HG03139 (cell line): ENCODE results near the gene CWC27.
"Not testable (repeated sequence)": the region's sequence is repeated elsewhere in the genome, so short reads cannot be mapped to it uniquely, and the experiment has no call there.

Source experiments
- ATAC-seq: cut with Tn5 transposase; IDR thresholded peaks from one replicate; pipeline ENCODE4 v1.9.1; 2021; ENCODE audit not compliant: unreplicated experiment

Gene CWC27

DNA sequence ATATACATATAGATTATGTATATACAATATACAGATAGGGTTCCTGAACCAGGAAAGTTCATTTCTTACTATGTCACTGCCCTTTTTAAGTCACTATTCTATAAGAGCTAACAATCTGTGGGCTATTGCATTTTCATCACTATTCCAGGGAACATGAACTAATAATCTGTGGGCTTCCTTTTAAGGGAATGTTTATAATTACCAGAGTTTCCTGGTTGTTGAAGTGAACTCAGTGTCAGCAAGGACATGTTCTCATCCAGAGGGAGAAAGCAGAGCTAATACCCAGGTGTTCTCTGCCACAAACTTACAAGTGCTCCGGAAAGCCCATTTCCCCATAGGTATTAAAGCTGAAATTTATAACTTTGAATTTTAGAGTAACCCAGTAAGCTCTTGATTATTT is 69.6 kb downstream of the CWC27 start:
- no peak for ATAC-seq

DNA sequence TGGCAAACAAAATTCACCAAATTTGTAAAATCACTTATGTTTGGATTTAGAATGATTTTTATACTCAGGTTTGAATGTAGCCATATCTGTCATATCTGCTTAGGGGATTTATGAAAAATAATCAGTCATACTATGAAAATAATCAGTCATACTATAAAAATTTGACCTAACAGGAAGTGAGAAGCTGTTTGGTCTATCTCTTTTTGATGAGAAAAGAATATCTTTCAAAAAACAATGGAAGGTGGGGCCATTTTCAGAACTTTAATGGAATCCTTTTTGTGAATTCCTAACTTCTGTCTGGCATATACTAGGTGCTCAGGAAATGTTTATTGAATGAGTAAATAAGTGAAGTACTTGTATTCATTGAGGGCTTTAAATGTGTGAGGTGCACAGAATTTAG is 70.1 kb downstream of the CWC27 start:
- ATAC-seq: no peak

DNA sequence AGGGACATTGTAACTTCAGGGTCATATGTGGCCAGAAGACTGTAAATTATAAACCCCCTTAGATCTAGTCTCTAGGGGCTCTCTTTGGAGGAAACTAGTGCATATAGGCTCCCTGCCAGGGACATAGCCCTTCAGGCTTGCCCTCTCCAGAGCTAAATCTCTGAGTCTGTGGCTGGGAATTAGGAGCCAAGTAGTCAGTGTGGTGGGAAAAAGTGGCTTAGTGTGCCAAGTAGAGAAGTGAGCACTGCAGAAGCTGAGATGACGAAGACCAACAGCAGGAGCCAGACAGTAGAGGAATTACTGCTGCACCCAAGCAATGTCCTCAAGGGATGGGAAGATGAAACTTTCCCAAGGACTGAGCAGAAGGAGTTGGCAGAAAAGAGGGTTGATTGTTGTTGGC is 71.2 kb downstream of the CWC27 start:
- no peak for ATAC-seq

DNA sequence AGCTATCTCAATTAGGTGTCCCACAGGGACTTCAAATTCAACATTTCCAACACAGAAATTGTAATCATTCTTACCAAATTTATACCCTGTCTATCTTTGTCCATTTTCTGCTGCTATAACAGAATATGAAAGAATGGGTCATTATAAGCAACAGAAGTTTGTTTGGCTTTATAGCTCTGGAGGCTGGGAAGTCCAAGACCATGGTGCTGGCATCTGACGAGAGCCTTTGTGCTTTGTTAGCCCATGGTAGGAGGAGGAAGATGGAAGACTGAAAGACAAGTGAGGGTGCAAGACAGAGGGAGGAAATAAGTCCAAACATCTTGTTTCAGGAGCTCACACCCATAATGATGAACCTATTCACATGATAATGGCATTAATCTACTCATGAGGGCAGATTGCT is 72.2 kb downstream of the CWC27 start:
- ATAC-seq: no peak

DNA sequence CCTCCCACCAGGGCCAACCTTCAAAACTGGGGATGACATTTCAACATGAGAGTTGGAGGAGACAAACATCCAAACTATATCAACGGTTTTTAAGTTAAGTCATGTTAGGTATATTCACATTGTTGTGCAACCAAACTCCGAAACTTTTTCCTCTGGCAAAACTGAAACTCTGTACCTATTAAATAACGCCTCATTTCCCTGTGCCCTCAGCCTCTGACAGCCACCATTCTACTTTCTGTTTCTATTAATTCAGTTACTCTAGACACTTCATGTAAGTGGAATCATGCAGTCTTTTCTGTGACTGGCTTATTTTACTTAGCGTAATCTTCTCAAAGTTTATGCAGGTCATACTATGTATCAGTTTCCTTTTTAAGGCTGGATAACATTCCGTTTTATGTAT is 85.0 kb downstream of the CWC27 start:
- ATAC-seq: no peak

DNA sequence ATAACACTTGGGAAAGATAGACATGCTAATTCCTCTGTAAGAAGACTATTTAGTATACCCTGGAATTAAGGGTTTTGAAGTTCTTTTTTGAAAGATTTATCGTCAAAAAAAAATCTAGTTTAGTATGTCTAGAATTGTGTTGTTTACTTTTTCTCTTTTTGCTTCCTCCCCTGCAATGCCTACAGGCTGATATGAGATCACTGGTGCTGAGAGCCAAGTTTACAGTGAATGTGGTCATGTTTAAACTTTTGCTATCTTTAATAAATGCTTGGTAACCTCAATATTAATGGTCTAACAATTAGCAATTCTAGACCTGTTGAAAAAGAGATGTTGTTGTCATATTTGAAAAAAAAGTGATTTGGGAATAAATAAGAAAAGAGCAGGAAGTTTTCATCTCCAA is 86.1 kb downstream of the CWC27 start:
- no peak for ATAC-seq

DNA sequence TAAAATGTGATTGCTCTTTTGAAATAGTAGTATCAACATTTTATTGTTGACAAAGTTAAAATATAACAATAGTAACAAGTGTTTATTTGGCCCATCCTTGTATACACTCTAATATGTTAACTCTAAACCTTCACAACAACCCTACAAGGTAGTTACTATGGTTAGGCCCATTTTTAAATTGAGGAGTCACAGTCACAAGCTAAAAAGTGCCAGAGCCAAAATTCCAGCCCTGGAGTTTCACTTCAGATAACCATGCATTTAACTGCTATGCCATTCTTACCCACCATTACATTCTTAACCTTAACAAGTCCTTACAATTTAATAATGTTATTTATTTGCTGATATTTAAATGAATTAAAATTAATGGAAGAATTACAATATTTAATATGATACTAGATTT is 91.2 kb downstream of the CWC27 start:
- no peak for ATAC-seq

DNA sequence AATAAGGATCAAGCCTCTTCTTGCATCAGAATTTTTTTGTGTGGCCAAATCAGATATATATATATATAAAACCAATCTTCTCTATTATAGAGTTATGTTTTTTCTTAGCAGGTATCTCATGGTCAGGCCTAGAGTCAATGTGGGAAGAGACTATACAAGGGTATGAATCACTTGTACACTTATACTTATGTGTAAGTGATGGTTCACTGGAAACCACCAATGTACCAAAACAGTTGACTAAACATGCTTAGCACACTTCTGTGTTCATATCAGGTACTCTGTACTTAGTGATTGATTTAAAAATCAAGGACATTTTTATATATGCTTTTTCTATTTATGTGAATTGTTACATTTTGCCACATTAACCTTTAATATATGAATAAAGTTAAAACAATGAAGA is 92.6 kb downstream of the CWC27 start:
- ATAC-seq: no peak

DNA sequence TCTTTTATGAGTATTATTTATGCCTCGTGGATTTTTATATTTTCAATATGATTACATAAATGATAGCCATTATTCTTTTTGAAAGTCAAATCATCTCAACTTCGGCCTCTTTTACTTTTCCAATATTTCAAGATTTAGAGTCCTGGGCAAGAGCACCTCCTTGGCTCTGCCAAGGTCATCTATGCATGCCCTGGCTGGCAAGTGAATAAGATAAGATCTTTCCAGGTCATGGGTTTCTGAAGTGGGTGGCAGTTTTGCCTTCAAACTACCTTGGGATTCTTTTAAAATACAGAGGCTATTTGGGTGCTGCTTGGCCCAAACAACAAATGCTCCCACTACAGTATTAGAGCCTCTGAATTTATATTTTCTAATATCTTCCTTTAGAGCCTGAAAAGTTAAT is 95.4 kb downstream of the CWC27 start:
- no peak for ATAC-seq

DNA sequence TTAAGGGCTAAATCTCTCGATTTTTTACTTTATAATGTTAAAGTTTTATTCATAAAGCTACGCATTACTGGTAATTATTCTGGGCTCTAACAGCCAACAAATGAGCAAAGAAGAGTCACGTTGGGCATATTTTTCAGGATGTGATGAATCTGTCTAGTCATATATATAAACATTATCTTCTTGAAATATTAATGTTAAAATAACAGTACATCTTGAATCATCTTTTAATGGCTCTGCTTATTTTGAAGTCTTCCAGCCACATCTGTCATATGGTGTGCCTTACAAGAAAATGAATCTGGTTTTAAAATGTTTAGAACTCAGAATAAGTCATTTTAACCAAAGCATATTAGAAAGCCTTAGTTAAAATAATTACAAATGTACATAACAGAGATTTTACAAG is 96.9 kb downstream of the CWC27 start:
- ATAC-seq: no peak

DNA sequence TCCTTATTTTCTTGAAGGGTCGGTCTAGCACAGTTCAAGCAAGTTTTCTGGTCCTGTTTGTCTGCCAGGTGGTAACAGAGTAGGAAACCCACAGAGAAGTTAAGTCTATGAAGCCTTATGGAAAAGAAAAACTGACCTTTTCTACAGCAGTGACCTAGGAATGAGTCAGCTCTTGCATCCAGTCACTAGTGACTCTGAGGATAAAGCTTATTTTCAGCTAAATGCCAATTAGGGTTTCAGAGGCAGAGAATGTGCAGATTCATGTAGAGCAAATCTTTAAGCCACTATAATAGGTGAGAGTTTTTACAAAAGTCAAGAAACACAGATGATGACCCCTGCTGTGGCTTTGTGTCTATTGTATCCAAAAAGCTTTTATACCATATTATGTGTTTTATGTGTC is 100.7 kb downstream of the CWC27 start:
- ATAC-seq: no peak

DNA sequence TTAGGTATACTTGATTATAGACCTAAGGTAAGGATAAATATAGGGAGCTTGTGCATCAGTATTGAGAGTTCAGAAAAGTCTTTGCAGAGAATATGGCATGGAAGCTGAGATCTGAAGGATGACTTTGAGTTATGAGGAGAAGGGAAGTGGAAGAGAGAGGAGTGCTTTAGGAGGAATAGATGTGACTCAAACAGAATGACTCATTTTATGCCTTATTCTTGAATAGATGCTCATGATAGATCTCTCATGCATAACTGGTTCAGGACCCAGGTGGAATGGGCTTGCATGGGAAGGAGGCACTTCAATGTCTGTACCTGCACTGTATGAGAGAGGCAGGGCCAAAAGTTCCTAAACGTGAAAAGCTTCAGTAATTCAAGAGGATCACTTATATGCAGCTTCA is 103.3 kb downstream of the CWC27 start:
- no peak for ATAC-seq

DNA sequence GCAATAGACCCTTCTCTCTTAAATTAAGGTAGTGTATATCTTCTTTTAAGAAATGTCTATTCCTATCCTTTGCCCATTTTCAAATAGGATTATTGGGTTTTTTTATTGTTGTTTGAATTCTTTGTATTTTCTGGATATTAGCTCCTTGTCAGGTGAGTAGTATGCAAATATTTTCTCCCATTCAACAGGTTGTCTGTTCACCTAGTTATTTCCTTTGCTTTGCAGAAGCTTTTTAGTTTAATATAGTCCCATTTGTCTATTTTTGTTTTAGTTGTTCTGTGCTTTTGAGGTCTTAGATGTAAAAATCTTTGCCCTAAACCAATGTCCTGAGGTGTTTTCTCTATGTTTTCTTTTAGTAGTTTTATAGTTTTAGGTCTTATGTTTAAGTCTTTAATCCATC is 104.7 kb downstream of the CWC27 start:
- ATAC-seq: no peak

DNA sequence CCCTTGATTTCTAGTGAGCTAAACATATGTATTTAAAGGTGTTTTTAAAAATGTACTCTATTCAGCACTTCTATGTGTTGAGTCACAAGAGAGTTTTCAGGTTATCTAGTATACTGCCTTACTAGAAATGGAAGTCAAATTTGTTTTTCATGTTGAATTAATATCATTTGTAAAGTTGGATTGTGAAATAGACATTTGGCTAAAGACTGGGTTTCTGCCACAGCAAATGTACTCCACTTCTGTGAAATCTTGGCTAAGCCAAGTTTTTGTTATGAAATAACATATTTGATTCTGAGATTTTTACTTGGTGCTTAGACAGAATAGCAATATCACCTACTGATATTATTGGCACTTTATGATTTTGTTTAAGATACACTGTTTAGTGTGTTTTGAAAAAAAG is 106.0 kb downstream of the CWC27 start:
- ATAC-seq: no peak

DNA sequence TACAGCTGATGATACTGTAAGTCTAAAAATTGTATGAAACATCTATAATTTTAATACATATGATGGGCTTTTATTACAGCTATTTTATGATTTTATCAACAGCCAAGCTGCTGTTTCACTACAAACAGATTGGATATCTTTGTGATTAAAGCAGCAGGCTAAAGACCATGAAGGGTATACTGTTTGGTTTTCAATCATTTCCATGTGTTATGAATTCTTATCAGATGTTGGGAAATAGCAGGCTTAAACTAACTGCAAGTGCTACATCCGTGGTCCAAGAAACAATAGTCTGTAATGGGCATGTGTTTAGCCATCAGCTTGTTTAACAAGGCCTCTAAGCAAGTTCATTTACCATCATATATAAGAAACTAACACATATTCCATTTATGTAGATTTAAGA is 107.5 kb downstream of the CWC27 start:
- no peak for ATAC-seq

DNA sequence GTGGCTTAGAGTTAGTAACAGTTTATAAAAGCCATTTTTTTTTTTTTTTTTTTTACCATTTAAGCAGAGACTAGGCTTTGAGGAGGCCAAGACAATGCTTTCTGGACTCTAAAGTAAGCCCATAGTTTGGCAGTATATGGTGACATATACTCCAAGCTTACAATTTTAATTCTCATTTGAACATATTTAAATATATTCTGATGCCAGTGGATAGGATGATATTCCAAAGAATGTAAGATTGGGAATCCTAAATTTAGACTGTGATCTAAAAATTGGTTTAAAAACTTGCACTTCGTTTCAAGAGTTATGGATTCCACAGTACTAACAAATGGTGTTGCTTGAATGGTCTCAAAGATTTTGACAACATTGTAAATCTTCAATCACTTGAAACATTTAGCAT is 112.1 kb downstream of the CWC27 start:
- no peak for ATAC-seq

DNA sequence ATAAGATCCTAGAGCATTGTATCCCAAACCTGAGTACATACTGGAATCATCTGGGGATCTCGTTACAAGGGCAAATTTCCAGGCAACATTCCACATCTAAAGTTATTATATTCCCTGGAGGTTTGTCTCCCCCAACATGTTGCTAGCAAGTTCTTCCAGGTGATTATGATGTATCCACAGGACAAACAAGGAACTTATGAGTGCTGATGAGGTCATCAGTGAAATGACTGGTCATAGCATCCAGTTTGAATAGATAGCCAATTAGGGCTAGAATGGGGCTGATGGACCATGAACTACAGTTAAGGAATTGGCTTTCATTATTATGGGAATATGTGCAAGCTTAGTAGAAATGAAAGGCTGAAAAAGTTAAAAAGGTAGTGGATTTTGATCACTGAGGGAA is 115.2 kb downstream of the CWC27 start:
- ATAC-seq: no peak

DNA sequence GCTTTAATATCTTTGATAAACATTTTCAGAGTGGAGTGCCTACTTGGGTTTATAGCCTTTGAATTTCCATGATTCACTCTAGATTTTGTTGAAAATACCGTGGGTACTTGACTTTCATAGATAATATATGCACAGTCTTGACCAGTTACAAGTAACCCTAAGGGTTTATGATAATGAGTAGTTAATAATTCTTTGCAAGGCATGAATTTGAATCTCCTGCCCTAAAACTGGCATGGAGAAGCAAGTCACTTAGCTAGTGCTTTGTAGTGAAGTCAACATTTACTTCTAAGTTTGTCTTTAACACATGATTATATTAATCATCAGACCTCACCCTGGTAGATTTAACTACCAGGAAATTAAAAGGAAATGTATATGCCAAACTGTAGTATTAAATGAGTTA is 115.8 kb downstream of the CWC27 start:
- ATAC-seq: no peak

DNA sequence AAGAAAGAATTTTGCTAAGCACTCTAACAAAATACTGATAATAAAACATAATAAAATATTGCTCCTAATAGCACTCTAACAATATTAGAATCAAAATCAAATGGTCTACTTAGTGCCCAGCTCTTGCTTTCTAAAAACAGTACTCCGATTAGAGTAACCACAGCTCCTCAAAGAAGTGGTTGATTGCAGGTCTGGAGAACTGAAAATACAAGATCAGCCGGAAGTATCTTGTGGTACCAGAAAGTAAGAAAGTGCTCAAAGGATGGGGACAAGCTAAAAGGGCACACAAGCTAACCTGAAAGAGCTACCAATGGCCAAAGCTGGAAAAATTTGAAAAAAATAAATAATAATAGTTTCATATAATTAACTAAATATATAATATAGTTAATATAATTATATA is 119.2 kb downstream of the CWC27 start:
- ATAC-seq: no peak

DNA sequence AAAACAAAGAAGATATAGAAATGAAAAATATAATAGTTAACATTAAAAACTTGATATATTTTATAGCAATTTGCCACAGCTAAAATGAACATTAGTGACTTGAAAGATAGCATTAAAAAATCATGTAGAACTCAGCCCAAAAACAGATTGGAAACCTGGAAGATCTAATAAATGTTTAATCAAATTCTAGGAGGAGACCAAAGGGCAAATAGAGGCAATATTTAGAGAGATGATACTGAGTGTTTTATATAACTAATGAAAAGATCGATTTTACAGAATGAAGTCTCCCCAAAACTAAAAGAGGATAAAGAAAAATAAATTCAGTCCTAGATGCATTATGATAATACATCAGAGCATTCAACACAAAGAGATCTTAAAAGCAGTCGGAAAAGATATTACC is 127.0 kb downstream of the CWC27 start:
- no peak for ATAC-seq

DNA sequence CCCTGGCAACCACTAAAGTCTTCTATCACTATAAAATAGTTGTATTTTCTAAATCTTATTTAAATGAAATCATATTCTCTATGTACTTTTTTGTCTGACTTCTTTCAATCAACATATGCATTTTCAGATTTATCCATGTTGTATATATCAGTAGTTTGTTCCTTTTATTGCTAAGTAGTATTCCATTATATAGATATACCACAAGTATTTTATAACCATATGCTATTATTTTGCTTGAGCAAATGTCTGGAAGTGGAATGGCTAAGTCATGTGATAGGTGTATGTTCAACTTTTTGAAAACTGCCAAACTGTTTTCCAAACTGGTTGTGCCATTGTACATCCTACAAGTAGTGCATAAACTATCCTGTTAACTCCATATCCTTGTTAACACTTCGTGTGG is 131.1 kb downstream of the CWC27 start:
- ATAC-seq: no peak

DNA sequence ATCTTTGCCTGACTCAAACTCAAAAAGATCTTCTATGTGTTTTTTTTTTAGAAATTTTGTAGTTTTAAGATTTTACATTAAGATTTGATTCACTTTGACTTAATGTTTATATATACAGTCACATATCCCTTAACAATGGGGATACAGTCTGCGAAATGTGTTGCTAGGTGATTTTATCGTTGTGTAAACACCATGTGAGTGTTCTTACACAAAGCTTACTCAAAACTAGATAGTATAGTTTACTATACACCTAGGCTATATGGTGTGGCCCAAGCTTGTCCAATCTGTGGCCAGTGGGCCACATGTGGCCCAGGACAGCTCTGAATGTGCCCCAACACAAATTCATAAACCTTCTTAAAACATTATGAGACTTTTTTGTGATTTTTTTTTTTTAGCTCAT is 131.9 kb downstream of the CWC27 start:
- no peak for ATAC-seq

DNA sequence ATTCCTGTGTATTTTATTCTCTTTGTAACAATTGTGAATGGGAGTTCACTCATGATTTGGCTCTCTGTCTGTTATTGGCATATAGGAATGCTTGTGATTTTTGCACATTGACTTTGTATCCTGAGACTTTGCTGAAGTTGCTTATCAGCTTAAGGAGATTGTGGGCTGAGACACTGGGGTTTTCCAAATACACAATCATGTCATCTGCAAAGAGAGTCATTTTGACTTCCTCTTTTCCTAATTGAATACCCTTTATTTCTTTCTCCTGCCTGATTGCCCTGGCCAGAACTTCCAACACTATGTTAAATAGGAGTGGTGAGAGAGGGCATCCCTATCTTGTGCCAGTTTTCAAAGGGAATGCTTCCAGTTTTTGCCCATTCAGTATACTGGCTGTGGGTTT is 138.7 kb downstream of the CWC27 start:
- ATAC-seq: not testable (repeated sequence)

DNA sequence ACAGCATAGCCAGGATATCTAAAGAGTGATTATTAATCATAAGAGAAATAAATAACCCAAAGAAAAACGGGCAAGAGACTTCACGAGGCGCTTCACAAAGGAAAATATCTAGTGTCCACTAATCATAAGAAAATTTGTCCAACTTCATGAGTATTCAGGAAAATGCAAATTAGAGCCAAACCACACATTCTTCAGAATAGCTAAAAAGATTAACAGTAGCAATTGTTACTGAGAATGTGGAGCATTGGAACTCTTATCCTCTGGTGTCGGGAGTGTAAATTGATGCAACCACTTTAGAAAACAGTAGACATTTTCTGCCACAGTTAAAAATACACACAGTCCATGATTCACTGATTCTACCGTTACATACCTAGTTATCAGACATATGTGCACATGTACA is 145.7 kb downstream of the CWC27 start:
- no peak for ATAC-seq
